NCI-H1694 treated with DMSO at 0.1 percent for 48 hours (cell line): Measurements from ENCODE around the gene PIGS.
"Not testable (repeated sequence)": the region's sequence is repeated elsewhere in the genome, so short reads cannot be mapped to it uniquely, and the experiment has no call there.

ENCODE experiments used
- DNase-seq: peaks from one replicate; lab custom pipeline; 2025; lab: John Stamatoyannopoulos, UW

The PIGS gene

GRCh38 chr17:28578246-28579195 lies 7.2 kb upstream of the PIGS start:
- no peak for DNase-seq

GRCh38 chr17:28577466-28577824 lies 6.1 kb upstream of the PIGS start:
- no peak for DNase-seq

GRCh38 chr17:28576758-28577465 lies 5.6 kb upstream of the PIGS start, which contains the start of gene ALDOC:
TSS of gene ALDOC (minus strand) at chr17:28576895. CDS start at chr17:28575532, 1,363 bp downstream.
- peak; percentile 88 for DNase-seq

GRCh38 chr17:28576016-28576415 lies 4.7 kb upstream of the PIGS start:
- DNase-seq: not testable (repeated sequence)

GRCh38 chr17:28575126-28575795 lies 3.9 kb upstream of the PIGS start:
- DNase-seq: no peak

- no peak for DNase-seq
Measured at GRCh38 chr17:28574526-28574925, 3.2 kb upstream of the PIGS start.

- no peak for DNase-seq
Measured at GRCh38 chr17:28573966-28574480, 2.7 kb upstream of the PIGS start.

GRCh38 chr17:28573521-28573920 lies 2.2 kb upstream of the PIGS start:
- DNase-seq: no peak

GRCh38 chr17:28573040-28573380 lies 1.7 kb upstream of the PIGS start:
- DNase-seq: no peak

GRCh38 chr17:28572259-28573039 lies 1.1 kb upstream of the PIGS start:
- DNase-seq: no peak

GRCh38 chr17:28570716-28571360 lies 486 bp downstream of the PIGS start:
- DNase-seq: no peak

- no peak for DNase-seq
Measured at GRCh38 chr17:28569446-28569845, 1.9 kb downstream of the PIGS start.

- no peak for DNase-seq
Measured at GRCh38 chr17:28567604-28568003, 3.7 kb downstream of the PIGS start.

GRCh38 chr17:28563475-28563874 lies 7.8 kb downstream of the PIGS start:
- no peak for DNase-seq

- DNase-seq: no peak
Measured at GRCh38 chr17:28555022-28555421, 16.3 kb downstream of the PIGS start.

- no peak for DNase-seq
Measured at GRCh38 chr17:28554565-28554964, 16.8 kb downstream of the PIGS start.

- DNase-seq: no peak
Measured at GRCh38 chr17:28553000-28553505, 18.3 kb downstream of the PIGS start.

- peak; percentile 50 for DNase-seq
Measured at GRCh38 chr17:28552176-28552999, 18.9 kb downstream of the PIGS start, which contains the start of gene UNC119. TSS of gene UNC119 (minus strand) at chr17:28552624. CDS start at chr17:28552557, 67 bp downstream.

- DNase-seq: no peak
Measured at GRCh38 chr17:28551421-28552175, 19.7 kb downstream of the PIGS start.
